Trophoblast cell (in vitro differentiated cells and primary cell): ENCODE data around the gene SLC6A20.
A peak's percentile ranks its signal among the peaks of the same experiment; 100 is the strongest.
"Not testable (repeated sequence)": the region's sequence is repeated elsewhere in the genome, so short reads cannot be mapped to it uniquely, and the experiment has no call there.

Source experiments
- DNase-seq, 2 donors: peaks; one replicate each; pipeline ENCODE4 v3.0.0-alpha.2; 2016
- H2AFZ ChIP-seq: 2 replicates; pipeline ENCODE4 v1.6.1; 2013; ENCODE audit warnings: low read length, moderate library complexity, mild to moderate bottlenecking; ENCODE audit not compliant: insufficient read depth, poor library complexity
- H2AK5ac ChIP-seq: 2 replicates; pipeline ENCODE4 v1.6.1; 2013; ENCODE audit warnings: mild to moderate bottlenecking, low read length
- H2BK120ac ChIP-seq: 2 replicates; pipeline ENCODE4 v1.6.1; 2013; ENCODE audit warnings: low read length, mild to moderate bottlenecking, moderate library complexity; ENCODE audit not compliant: insufficient read depth, poor library complexity
- H2BK12ac ChIP-seq: 2 replicates; pipeline ENCODE4 v1.6.1; 2013; ENCODE audit warnings: mild to moderate bottlenecking, low read length, moderate library complexity
- H2BK5ac ChIP-seq: 2 replicates; pipeline ENCODE4 v1.6.1; 2013; ENCODE audit warnings: low read length, low read depth, moderate library complexity, mild to moderate bottlenecking; ENCODE audit not compliant: poor library complexity
- H3K14ac ChIP-seq: 2 replicates; pipeline ENCODE4 v1.6.1; 2013; ENCODE audit warnings: mild to moderate bottlenecking, low read length
- H3K18ac ChIP-seq: 2 replicates; pipeline ENCODE4 v1.6.1; 2013; ENCODE audit warnings: mild to moderate bottlenecking, low read length
- H3K23ac ChIP-seq: 2 replicates; pipeline ENCODE4 v1.6.1; 2013; ENCODE audit warnings: low read length
- H3K27ac ChIP-seq: 2 replicates; pipeline ENCODE4 v1.5.1; 2013; ENCODE audit warnings: low read depth, mild to moderate bottlenecking, inconsistent platforms, low read length, moderate library complexity
- H3K27me3 ChIP-seq: 2 replicates; pipeline ENCODE4 v1.6.1; 2013; ENCODE audit warnings: inconsistent platforms, mild to moderate bottlenecking, low read length, moderate library complexity; ENCODE audit not compliant: insufficient read depth
- H3K36me3 ChIP-seq, 2 experiments: 1 replicate in 1 of 2; 2 replicates in 1 of 2; pipeline ENCODE4 v1.6.1; 2013; ENCODE audit warnings: low read length in 2 of 2, mild to moderate bottlenecking in 2 of 2, moderate library complexity in 1 of 2; ENCODE audit not compliant: insufficient read depth in 2 of 2, control insufficient read depth in 1 of 2
- H3K4ac ChIP-seq: 2 replicates; pipeline ENCODE4 v1.6.1; 2013; ENCODE audit warnings: low read depth, mild to moderate bottlenecking, low read length, moderate library complexity
- H3K4me1 ChIP-seq, 2 experiments: 1 replicate in 1 of 2; 2 replicates in 1 of 2; pipeline ENCODE4 v1.6.1; 2013; ENCODE audit warnings: low read length in 2 of 2, mild to moderate bottlenecking in 2 of 2, moderate library complexity in 1 of 2; ENCODE audit not compliant: insufficient read depth in 2 of 2, control insufficient read depth in 1 of 2
- H3K4me2 ChIP-seq: 2 replicates; pipeline ENCODE4 v1.6.1; 2013; ENCODE audit warnings: inconsistent platforms, mild to moderate bottlenecking, low read length, moderate library complexity
- H3K4me3 ChIP-seq: 2 replicates; pipeline ENCODE4 v1.5.1; 2013; ENCODE audit warnings: mild to moderate bottlenecking, low read depth, low read length, inconsistent platforms
- H3K79me1 ChIP-seq: one replicate; pipeline ENCODE4 v1.6.1; 2013; ENCODE audit warnings: low read length
- H3K79me2 ChIP-seq: 2 replicates; pipeline ENCODE4 v1.6.1; 2013; ENCODE audit warnings: low read length, mild to moderate bottlenecking; ENCODE audit not compliant: control insufficient read depth, insufficient read depth, poor library complexity
- H3K9ac ChIP-seq: 2 replicates; pipeline ENCODE4 v1.6.1; 2013; ENCODE audit warnings: mild to moderate bottlenecking, low read length
- H3K9me3 ChIP-seq: 2 replicates; pipeline ENCODE4 v1.6.1; 2013; ENCODE audit warnings: low read depth, mild to moderate bottlenecking, control low read depth, inconsistent platforms, low read length; ENCODE audit not compliant: insufficient read depth
- H4K12ac ChIP-seq: 2 replicates; pipeline ENCODE4 v1.6.1; 2013; ENCODE audit warnings: low read depth, mild to moderate bottlenecking, low read length, moderate library complexity
- H4K8ac ChIP-seq: 2 replicates; pipeline ENCODE4 v1.6.1; 2013; ENCODE audit warnings: low read depth, mild to moderate bottlenecking, low read length, moderate library complexity
- H4K91ac ChIP-seq: one replicate; pipeline ENCODE4 v1.6.1; 2013; ENCODE audit warnings: low read depth, mild to moderate bottlenecking, low read length, moderate library complexity
- WGBS: extraction: QIAGEN DNeasy Blood & Tissue Kit; methylation state at CpG from one replicate; pipeline ENCODE4 v1.1.7; 2013; ENCODE audit warnings: missing lambda C conversion rate; ENCODE audit not compliant: insufficient read length, insufficient coverage; ENCODE audit errors: extremely low coverage; 5-methylcytosine and 5-hydroxymethylcytosine counted together

Gene SLC6A20

GRCh38 chr3:45757141-45757540 is 39.2 kb downstream of the SLC6A20 start:
- no CpG with 5 or more reads among the region's 7 CpGs for WGBS
- not testable (repeated sequence) for H3K23ac ChIP-seq, H3K4me2 ChIP-seq, H3K4me3 ChIP-seq, H3K27ac ChIP-seq, H2AK5ac ChIP-seq, H3K4me1 ChIP-seq, H2BK5ac ChIP-seq, H4K8ac ChIP-seq, H3K18ac ChIP-seq, H2AFZ ChIP-seq, H3K4ac ChIP-seq, H4K91ac ChIP-seq, H3K36me3 ChIP-seq, H3K79me2 ChIP-seq, H2BK120ac ChIP-seq, H3K9ac ChIP-seq, DNase-seq, H3K14ac ChIP-seq, H3K9me3 ChIP-seq, H3K27me3 ChIP-seq, H2BK12ac ChIP-seq, H4K12ac ChIP-seq, H3K79me1 ChIP-seq

- Histone ChIP-seq H3K14ac (no peak overlapping the region), H3K4ac (no peak overlapping the region), H4K12ac (no peak overlapping the region), H3K27me3 (no peaks in the 10 kb centered on the region), H3K79me2 (no peaks in the 10 kb centered on the region), H3K36me3 (no peaks in the 10 kb centered on the region), H4K91ac (no peak overlapping the region), H3K27ac (no peak overlapping the region), H2BK12ac (no peak overlapping the region), H3K4me3 (no peak overlapping the region), H2AK5ac (no peak overlapping the region), H3K79me1 (no peaks in the 10 kb centered on the region), H3K18ac (no peak overlapping the region), H3K4me2 (no peak overlapping the region), H3K9ac (no peak overlapping the region), H2AFZ (no peak overlapping the region), H4K8ac (no peak overlapping the region), H3K4me1 (no peaks in the 10 kb centered on the region), H2BK5ac (no peak overlapping the region), H2BK120ac (no peak overlapping the region), H3K23ac (no peak overlapping the region), H3K9me3 (no peaks in the 10 kb centered on the region)
- WGBS, result no CpG with 5 or more reads among the region's 6 CpGs
- no peak for DNase-seq
These were observed 40.3 kb downstream of the SLC6A20 start for GRCh38 chr3:45756055-45756454.

- Histone ChIP-seq H3K4me2 (no peak overlapping the region), H3K4me1 (no peaks in the 10 kb centered on the region), H2BK120ac (no peak overlapping the region), H3K4ac (no peak overlapping the region), H4K12ac (no peak overlapping the region), H4K91ac (no peak overlapping the region), H3K36me3 (no peaks in the 10 kb centered on the region), H3K4me3 (no peak overlapping the region), H3K14ac (no peak overlapping the region), H3K27ac (no peak overlapping the region), H3K9ac (no peak overlapping the region), H2AK5ac (no peak overlapping the region), H3K9me3 (no peaks in the 10 kb centered on the region), H3K79me1 (no peaks in the 10 kb centered on the region), H3K18ac (no peak overlapping the region), H3K27me3 (no peaks in the 10 kb centered on the region), H3K23ac (no peak overlapping the region), H4K8ac (no peak overlapping the region), H2BK12ac (no peak overlapping the region), H3K79me2 (no peaks in the 10 kb centered on the region), H2BK5ac (no peak overlapping the region), H2AFZ (no peak overlapping the region)
- WGBS, result no CpG with 5 or more reads among the region's 7 CpGs
- DNase-seq, result peak; percentile 55 to 88
These were observed 41.9 kb downstream of the SLC6A20 start for GRCh38 chr3:45754461-45754860.

GRCh38 chr3:45753095-45753494 is 43.2 kb downstream of the SLC6A20 start:
- Histone ChIP-seq H2BK120ac (no peak overlapping the region), H2BK12ac (no peak overlapping the region), H3K4me1 (no peaks in the 10 kb centered on the region), H3K36me3 (peaks cover under 1 to 2% of the 10 kb centered on the region in 2 experiments), H2AK5ac (no peak overlapping the region), H3K9ac (no peak overlapping the region), H3K18ac (no peak overlapping the region), H4K12ac (no peak overlapping the region), H4K91ac (no peak overlapping the region), H2BK5ac (no peak overlapping the region), H3K4ac (no peak overlapping the region), H2AFZ (no peak overlapping the region), H4K8ac (no peak overlapping the region), H3K14ac (no peak overlapping the region), H3K9me3 (no peaks in the 10 kb centered on the region), H3K27ac (no peak overlapping the region), H3K4me2 (no peak overlapping the region), H3K23ac (no peak overlapping the region), H3K27me3 (no peaks in the 10 kb centered on the region), H3K79me2 (no peaks in the 10 kb centered on the region), H3K4me3 (no peak overlapping the region), H3K79me1 (no peaks in the 10 kb centered on the region)
- peak; percentile 72 to 75 for DNase-seq
- no CpG with 5 or more reads among the region's 3 CpGs for WGBS
